ENCODE data around the gene SREK1IP1.

SREK1IP1 gene

GRCh38 chr5:64790210-64790609 is 21.7 kb upstream of the SREK1IP1 start:
- ChIA-PET CTCF (no interaction called here), POLR2A (no interaction called here)
- Histone ChIP-seq H3K9me3 (ENCODE audit: control insufficient read depth, insufficient read depth, low read depth, low read length) (no peaks in the 10 kb centered on the region), H3K4me1 (ENCODE audit: control insufficient read depth, insufficient read depth, low read length) (peaks cover 14% of the 10 kb centered on the region), H3K36me3 (ENCODE audit: control insufficient read depth in 2 of 2, insufficient read depth in 1 of 2, low read length in 2 of 2) (peaks cover 0 to 9% of the 10 kb centered on the region in 2 experiments; a peak in 2 of 3 replicates), H3K27ac (ENCODE audit: extremely low read depth, low read depth, low read length) (no peak overlapping the region), H3K4me3 (ENCODE audit: low read depth, low read length) (no peak overlapping the region)
- no peak for TF ChIP-seq ZNF146 (tag by site-specific recombination; IDR thresholded peaks at IDR 0.05)
- TF ChIP-seq ZNF114 (tag by site-specific recombination; IDR thresholded peaks at IDR 0.05): no peak
- no peak for TF ChIP-seq ZNF266 (tag by site-specific recombination; IDR thresholded peaks at IDR 0.05; ENCODE audit: low read depth)
- TF ChIP-seq ZNF140 (tag by site-specific recombination; IDR thresholded peaks at IDR 0.05): no peak
- no peak for TF ChIP-seq ZNF791 (tag by site-specific recombination; IDR thresholded peaks at IDR 0.05)
- TF ChIP-seq MZF1 (tag by site-specific recombination; IDR thresholded peaks at IDR 0.05; ENCODE audit: borderline replicate concordance): no peak
- no peak for TF ChIP-seq CTCF (tag by site-specific recombination; IDR thresholded peaks at IDR 0.05)
- no peak for TF ChIP-seq ZNF2 (tag by site-specific recombination; IDR thresholded peaks at IDR 0.05)
- no peak for TF ChIP-seq PATZ1 (tag by site-specific recombination; IDR thresholded peaks at IDR 0.05)
- no peak for TF ChIP-seq ZNF513 (tag by site-specific recombination; IDR thresholded peaks at IDR 0.05)
- TF ChIP-seq ZNF560 (tag by site-specific recombination; IDR thresholded peaks at IDR 0.05; ENCODE audit: borderline replicate concordance): no peak
- no peak for TF ChIP-seq IKZF3 (tag by site-specific recombination; IDR thresholded peaks at IDR 0.05)
- TF ChIP-seq ZNF529 (tag by site-specific recombination; IDR thresholded peaks at IDR 0.05; ENCODE audit: insufficient replicate concordance): no peak
- no peak for TF ChIP-seq ZNF571 (tag by site-specific recombination; IDR thresholded peaks at IDR 0.05)
- no peak for TF ChIP-seq ZNF138 (tag by site-specific recombination; IDR thresholded peaks at IDR 0.05; ENCODE audit: borderline replicate concordance)
- no peak for TF ChIP-seq ZNF157 (tag by site-specific recombination; IDR thresholded peaks at IDR 0.05)

- H3K27ac ChIP-seq (ENCODE audit: extremely low read depth, low read depth, low read length): no peak overlapping the region
- no peaks in the 10 kb centered on the region for H3K9me3 ChIP-seq (ENCODE audit: control insufficient read depth, insufficient read depth, low read depth, low read length)
- TF ChIP-seq ZNF335 (tag by site-specific recombination; conservative IDR thresholded peaks at IDR 0.05): no peak
- TF ChIP-seq ZNF239 (tag by site-specific recombination; IDR thresholded peaks at IDR 0.05): no peak
- no peak for TF ChIP-seq MZF1 (tag by site-specific recombination; IDR thresholded peaks at IDR 0.05; ENCODE audit: borderline replicate concordance)
- no peak for TF ChIP-seq ZNF660 (tag by site-specific recombination; IDR thresholded peaks at IDR 0.05)
- no peak for TF ChIP-seq ZSCAN18 (tag by site-specific recombination; IDR thresholded peaks at IDR 0.05)
- TF ChIP-seq TSHZ1 (tag by site-specific recombination; IDR thresholded peaks at IDR 0.05; ENCODE audit: borderline replicate concordance): no peak
- TF ChIP-seq SP2 (tag by site-specific recombination; IDR thresholded peaks at IDR 0.05): no peak
- TF ChIP-seq ZNF785 (tag by site-specific recombination; IDR thresholded peaks at IDR 0.05): no peak
- no peak for TF ChIP-seq ZFP3 (tag by site-specific recombination; IDR thresholded peaks at IDR 0.05; ENCODE audit: low read depth)
- TF ChIP-seq ZNF341 (tag by site-specific recombination; IDR thresholded peaks at IDR 0.05; ENCODE audit: low read depth): no peak
- TF ChIP-seq ZNF830 (tag by site-specific recombination; IDR thresholded peaks at IDR 0.05; ENCODE audit: low read depth): no peak
- H3K4me3 ChIP-seq (ENCODE audit: low read depth, low read length): no peak overlapping the region
- peaks cover 13% of the 10 kb centered on the region for H3K4me1 ChIP-seq (ENCODE audit: control insufficient read depth, insufficient read depth, low read length)
- ChIA-PET CTCF (interaction anchor here (1.2 to 3.0 kb wide), 2 partner anchors 21 to 154 kb away, joined by 4 to 13 read pairs; no protein-coding TSS in a partner anchor), POLR2A (no interaction called here)
- H3K36me3 ChIP-seq (ENCODE audit: control insufficient read depth in 2 of 2, insufficient read depth in 1 of 2, low read length in 2 of 2): peaks cover 0 to 9% of the 10 kb centered on the region in 2 experiments; a peak in 1 of 3 replicates
Observed at GRCh38 chr5:64789457-64789856, 21.0 kb upstream of the SREK1IP1 start.
